A673 (cell line): ENCODE measurements around the gene FOXF1. TPM values are rescaled to one million over a fixed set of nuclear protein-coding genes. Genes with fewer than 3 reads are reported as not detected.

Experiments used
- BruUV-seq: library from RNA; stranded (reverse); fragments of 400-500 nt; replicated peaks from 2 replicates; lab custom pipeline; 2021; lab: Mats Ljungman, UMichigan
- CTCF ChIA-PET: fragments of 300-600 bp; sonication (Branson Sonifier 250); formaldehyde crosslinking; loops from one replicate; lab custom pipeline; 2022; ENCODE audit warnings: antibody characterized with exemption; lab: Charles Lee
- POLR2A ChIA-PET: fragments of 300-600 bp; sonication (Branson Sonifier 250); formaldehyde crosslinking; loops from one replicate; lab custom pipeline; 2022; ENCODE audit warnings: antibody characterized with exemption; ENCODE audit not compliant: low non-redundant PET; lab: Charles Lee
- DNase-seq: peaks from one replicate; pipeline ENCODE4 v3.0.0-alpha.2; 2015; ENCODE audit warnings: low spot score
- H3K27ac ChIP-seq: fragments of 200-600 bp; sonication (generic); 2 replicates; pipeline ENCODE4 v1.5.1; 2016; ENCODE audit warnings: mixed run types, low read depth, mild to moderate bottlenecking, mixed read lengths, antibody characterized with exemption, low read length; ENCODE audit not compliant: poor library complexity, severe bottlenecking
- H3K27me3 ChIP-seq: fragments of 200-600 bp; sonication (generic); replicated peaks from 2 replicates; pipeline ENCODE4 v1.6.1; 2017; ENCODE audit warnings: mixed run types, low read depth, mild to moderate bottlenecking, mixed read lengths, antibody characterized with exemption, low read length; ENCODE audit not compliant: insufficient read depth, poor library complexity
- H3K36me3 ChIP-seq: fragments of 200-600 bp; sonication (generic); 2 replicates; pipeline ENCODE4 v1.6.1; 2016; ENCODE audit warnings: mixed run types, mild to moderate bottlenecking, mixed read lengths, antibody characterized with exemption, low read length; ENCODE audit not compliant: insufficient read depth, poor library complexity, severe bottlenecking
- H3K4me1 ChIP-seq: fragments of 200-600 bp; sonication (generic); 2 replicates; pipeline ENCODE4 v1.6.1; 2017; ENCODE audit warnings: mixed run types, mild to moderate bottlenecking, mixed read lengths, antibody characterized with exemption, low read length; ENCODE audit not compliant: insufficient read depth, poor library complexity, severe bottlenecking
- H3K4me3 ChIP-seq: fragments of 200-600 bp; sonication (generic); 2 replicates; pipeline ENCODE4 v1.5.1; 2016; ENCODE audit warnings: low read depth, mixed run types, mild to moderate bottlenecking, mixed read lengths, low read length; ENCODE audit not compliant: poor library complexity, severe bottlenecking
- H3K9me3 ChIP-seq: fragments of 200-600 bp; sonication (generic); 2 replicates; pipeline ENCODE4 v1.6.1; 2016; ENCODE audit warnings: mixed run types, low read depth, mild to moderate bottlenecking, mixed read lengths, antibody characterized with exemption, low read length; ENCODE audit not compliant: poor library complexity, severe bottlenecking
- CTCF ChIP-seq: fragments of 300-800, 200-600 bp; sonication (generic); conservative IDR thresholded peaks from 2 replicates; pipeline ENCODE4 v1.5.1; 2017; ENCODE audit warnings: low read depth, mild to moderate bottlenecking, antibody characterized with exemption, low read length, moderate library complexity, mixed read lengths
- EZH2 ChIP-seq: fragments of 200-600 bp; sonication (generic); IDR thresholded peaks from 2 replicates; pipeline ENCODE4 v1.6.1; 2017; ENCODE audit warnings: borderline replicate concordance, low read depth, mild to moderate bottlenecking, mixed read lengths, antibody characterized with exemption, low read length; ENCODE audit not compliant: poor library complexity, severe bottlenecking
- intact Hi-C: fragments of 100-400 bp; cut with micrococcal nuclease; formaldehyde crosslinking; loops from one replicate; pipeline ENCODE4 v1.10.0; 2022; ENCODE audit not compliant: unreplicated experiment
- total RNA-seq: library from RNA; stranded (reverse); gene quantifications from 2 replicates; pipeline ENCODE4 v1.2.3, GENCODE V29; 2021

The FOXF1 gene
- total RNA-seq, 1 experiment from 2014 or later: not detected

GRCh38 chr16:86554599-86554916 lies 44.2 kb downstream of the FOXF1 start:
- TSS peak; percentile 54 for BruUV-seq
- H3K36me3 ChIP-seq: peaks cover 8% of the 10 kb centered on the region
- intact Hi-C loops: no loop called here
- ChIA-PET POLR2A (no interaction called here), CTCF (no interaction called here)
- H3K27me3 ChIP-seq: no peaks in the 10 kb centered on the region
- no peak for DNase-seq
- H3K27ac ChIP-seq: peak overlapping the region; percentile 91
- H3K9me3 ChIP-seq: no peaks in the 10 kb centered on the region
- H3K4me3 ChIP-seq: peak overlapping the region; percentile 85
- TF ChIP-seq EZH2: no peak
- no peak for TF ChIP-seq CTCF
- peaks cover 6% of the 10 kb centered on the region for H3K4me1 ChIP-seq

GRCh38 chr16:86554917-86555703 lies 44.8 kb downstream of the FOXF1 start, which contains the start of gene MTHFSD:
Gene MTHFSD, minus strand, starts transcription at chr16:86555235. Its CDS starts 51 bp downstream, at chr16:86555184.
- H3K4me3 ChIP-seq: peak within 1 kb of the TSS; percentile 85
- TF ChIP-seq CTCF: no peak
- no peak for TF ChIP-seq EZH2
- ChIA-PET CTCF (no interaction called here), POLR2A (interaction anchor here (0.5 kb wide), 1 partner anchor 1223 kb away, joined by 3 read pairs; no protein-coding TSS in a partner anchor)
- no peaks in the 10 kb centered on the region for H3K9me3 ChIP-seq
- H3K27ac ChIP-seq: peak within 1 kb of the TSS; percentile 91
- intact Hi-C loops: no loop called here
- peak; percentile 94 for DNase-seq
- peaks cover 6% of the 10 kb centered on the region for H3K4me1 ChIP-seq
- H3K36me3 ChIP-seq: peaks cover 8% of the 10 kb centered on the region
- H3K27me3 ChIP-seq: no peaks in the 10 kb centered on the region
- TSS peak; percentile 96 for BruUV-seq

- Histone ChIP-seq H3K36me3 (peaks cover 8% of the 10 kb centered on the region), H3K9me3 (no peaks in the 10 kb centered on the region), H3K27ac (peak overlapping the region; percentile 91), H3K4me1 (peaks cover 6% of the 10 kb centered on the region), H3K4me3 (peak overlapping the region; percentile 85), H3K27me3 (no peaks in the 10 kb centered on the region)
- no TSS peak for BruUV-seq
- CTCF ChIA-PET: no interaction called here
- intact Hi-C loops: no loop called here
- POLR2A ChIA-PET: interaction anchor here (0.5 kb wide), 1 partner anchor 1224 kb away, joined by 3 read pairs; no protein-coding TSS in a partner anchor
- TF ChIP-seq CTCF: no peak
- DNase-seq: no peak
These were observed 45.4 kb downstream of the FOXF1 start for GRCh38 chr16:86555704-86556075.
